ENCODE results near the gene RPA3.

RPA3 gene

GRCh38 chr7:7693881-7694280 is 24.5 kb downstream of the RPA3 start:
- TF ChIP-seq CTCF (IDR thresholded peaks at IDR 0.05; ENCODE audit: low read depth, low read length) (no peak), POLR2A (IDR thresholded peaks at IDR 0.05; ENCODE audit: extremely low read depth, insufficient read length) (no peak), MAX (IDR thresholded peaks at IDR 0.05; ENCODE audit: low read depth, low read length) (no peak), MYC (IDR thresholded peaks at IDR 0.05; ENCODE audit: low read depth, low read length) (no peak)
- H3K4me3 ChIP-seq (ENCODE audit: low read depth, low read length) = no peak overlapping the region
- no peak for DNase-seq (ENCODE audit: low read depth)

GRCh38 chr7:7688956-7689355 is 29.5 kb downstream of the RPA3 start:
- H3K4me3 ChIP-seq (ENCODE audit: low read depth, low read length) = no peak overlapping the region
- TF ChIP-seq POLR2A (IDR thresholded peaks at IDR 0.05; ENCODE audit: extremely low read depth, insufficient read length) (no peak), MAX (IDR thresholded peaks at IDR 0.05; ENCODE audit: low read depth, low read length) (no peak), MYC (IDR thresholded peaks at IDR 0.05; ENCODE audit: low read depth, low read length) (no peak), CTCF (IDR thresholded peaks at IDR 0.05; ENCODE audit: low read depth, low read length) (no peak)
- no peak for DNase-seq (ENCODE audit: low read depth)

- no peak for TF ChIP-seq MAX (IDR thresholded peaks at IDR 0.05; ENCODE audit: low read depth, low read length)
- no peak for TF ChIP-seq MYC (IDR thresholded peaks at IDR 0.05; ENCODE audit: low read depth, low read length)
- TF ChIP-seq POLR2A (IDR thresholded peaks at IDR 0.05; ENCODE audit: extremely low read depth, insufficient read length) = no peak
- no peak for TF ChIP-seq CTCF (IDR thresholded peaks at IDR 0.05; ENCODE audit: low read depth, low read length)
- H3K4me3 ChIP-seq (ENCODE audit: low read depth, low read length) = no peak overlapping the region
- DNase-seq (ENCODE audit: low read depth) = no peak
These were observed 30.1 kb downstream of the RPA3 start for GRCh38 chr7:7688310-7688709.

GRCh38 chr7:7687800-7688199 is 30.6 kb downstream of the RPA3 start:
- DNase-seq (ENCODE audit: low read depth) = no peak
- H3K4me3 ChIP-seq (ENCODE audit: low read depth, low read length) = no peak overlapping the region
- TF ChIP-seq MYC (IDR thresholded peaks at IDR 0.05; ENCODE audit: low read depth, low read length) = no peak
- TF ChIP-seq CTCF (IDR thresholded peaks at IDR 0.05; ENCODE audit: low read depth, low read length) = no peak
- TF ChIP-seq POLR2A (IDR thresholded peaks at IDR 0.05; ENCODE audit: extremely low read depth, insufficient read length) = no peak
- TF ChIP-seq MAX (IDR thresholded peaks at IDR 0.05; ENCODE audit: low read depth, low read length) = no peak

GRCh38 chr7:7686811-7687508 is 31.4 kb downstream of the RPA3 start:
- DNase-seq (ENCODE audit: low read depth) = no peak
- TF ChIP-seq CTCF (IDR thresholded peaks at IDR 0.05; ENCODE audit: low read depth, low read length) = no peak
- TF ChIP-seq POLR2A (IDR thresholded peaks at IDR 0.05; ENCODE audit: extremely low read depth, insufficient read length) = no peak
- H3K4me3 ChIP-seq (ENCODE audit: low read depth, low read length) = no peak overlapping the region

- no peak for TF ChIP-seq MYC (IDR thresholded peaks at IDR 0.05; ENCODE audit: low read depth, low read length)
- no peak for TF ChIP-seq POLR2A (IDR thresholded peaks at IDR 0.05; ENCODE audit: extremely low read depth, insufficient read length)
- TF ChIP-seq MAX (IDR thresholded peaks at IDR 0.05; ENCODE audit: low read depth, low read length) = no peak
- no peak for TF ChIP-seq CTCF (IDR thresholded peaks at IDR 0.05; ENCODE audit: low read depth, low read length)
- no peak overlapping the region for H3K4me3 ChIP-seq (ENCODE audit: low read depth, low read length)
- DNase-seq (ENCODE audit: low read depth) = no peak
These were observed 35.5 kb downstream of the RPA3 start for GRCh38 chr7:7682861-7683260.
